GM10266 (cell line): ENCODE measurements around the gene BORCS8.

ENCODE experiments used
- DNase-seq: peaks from one replicate; pipeline ENCODE4 v3.0.0; 2012; ENCODE audit errors: extremely low spot score
- TF ChIP-seq, protein P1 (sequence below): IDR thresholded peaks from 2 replicates; pipeline ENCODE4 v1.5.1; 2012; ENCODE audit warnings: mild to moderate bottlenecking, low read depth; ENCODE audit not compliant: control insufficient read depth, insufficient read depth; ENCODE audit errors: missing control alignments

The BORCS8 gene

GRCh38 chr19:19214159-19214490 is 22.2 kb upstream of the BORCS8 start:
- DNase-seq: no peak

GRCh38 chr19:19213426-19214158 is 21.6 kb upstream of the BORCS8 start:
- TF ChIP-seq, protein P1, sequence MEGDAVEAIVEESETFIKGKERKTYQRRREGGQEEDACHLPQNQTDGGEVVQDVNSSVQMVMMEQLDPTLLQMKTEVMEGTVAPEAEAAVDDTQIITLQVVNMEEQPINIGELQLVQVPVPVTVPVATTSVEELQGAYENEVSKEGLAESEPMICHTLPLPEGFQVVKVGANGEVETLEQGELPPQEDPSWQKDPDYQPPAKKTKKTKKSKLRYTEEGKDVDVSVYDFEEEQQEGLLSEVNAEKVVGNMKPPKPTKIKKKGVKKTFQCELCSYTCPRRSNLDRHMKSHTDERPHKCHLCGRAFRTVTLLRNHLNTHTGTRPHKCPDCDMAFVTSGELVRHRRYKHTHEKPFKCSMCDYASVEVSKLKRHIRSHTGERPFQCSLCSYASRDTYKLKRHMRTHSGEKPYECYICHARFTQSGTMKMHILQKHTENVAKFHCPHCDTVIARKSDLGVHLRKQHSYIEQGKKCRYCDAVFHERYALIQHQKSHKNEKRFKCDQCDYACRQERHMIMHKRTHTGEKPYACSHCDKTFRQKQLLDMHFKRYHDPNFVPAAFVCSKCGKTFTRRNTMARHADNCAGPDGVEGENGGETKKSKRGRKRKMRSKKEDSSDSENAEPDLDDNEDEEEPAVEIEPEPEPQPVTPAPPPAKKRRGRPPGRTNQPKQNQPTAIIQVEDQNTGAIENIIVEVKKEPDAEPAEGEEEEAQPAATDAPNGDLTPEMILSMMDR: no peak
- DNase-seq: no peak

More at GRCh38 chr19:19214159-19214490, 22.2 kb upstream of the BORCS8 start:
- TF ChIP-seq, protein P1: no peak

- TF ChIP-seq, protein P1: no peak
- DNase-seq: no peak
Observed at GRCh38 chr19:19212916-19213315, 21.0 kb upstream of the BORCS8 start.

DNA sequence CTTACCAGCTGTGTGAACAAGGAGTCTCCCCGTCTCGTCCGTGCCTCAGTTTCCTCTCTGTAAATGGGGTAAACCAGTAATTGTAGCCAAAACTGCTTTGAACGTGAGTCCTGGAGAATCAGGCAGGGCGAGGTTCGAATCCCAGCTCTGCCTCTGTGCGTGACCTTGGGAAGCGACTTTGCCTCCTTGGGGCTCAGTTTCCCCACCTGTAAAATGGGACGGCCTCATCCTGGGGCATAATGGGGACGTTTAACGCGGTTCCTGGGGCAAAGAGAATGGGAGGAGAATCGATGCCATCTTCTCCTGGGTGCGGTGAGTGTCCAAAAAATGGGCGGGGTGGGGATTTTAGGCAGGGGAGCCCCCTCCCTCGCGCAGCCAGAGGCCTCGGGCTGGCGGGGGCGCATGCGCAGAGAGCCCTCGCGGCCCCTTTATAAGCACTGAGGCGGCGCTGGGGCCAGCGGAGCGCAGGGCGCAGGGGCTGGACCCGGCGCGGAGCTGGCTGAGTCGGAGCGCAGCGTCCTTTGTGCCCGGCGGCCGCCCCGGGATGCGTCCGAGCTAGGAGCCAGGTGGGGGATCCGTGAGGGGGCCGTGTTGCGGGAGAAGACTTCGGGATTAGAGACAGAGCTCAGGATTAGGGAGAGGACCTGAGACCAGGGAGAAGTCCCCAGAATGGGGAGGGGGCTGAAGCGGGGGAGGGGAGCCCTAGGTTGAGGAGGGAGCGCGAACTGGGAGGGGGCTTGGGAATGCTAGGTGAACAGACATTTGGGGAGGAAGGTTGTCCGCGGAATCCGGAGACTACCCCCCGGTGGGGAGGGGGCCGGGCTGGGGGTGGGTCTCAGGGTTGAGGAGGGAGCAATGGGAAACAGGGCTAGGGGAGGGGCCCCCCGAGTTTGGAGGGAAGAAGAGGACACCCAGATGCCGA is 19.8 kb upstream of the BORCS8 start, which contains the start of gene NCAN:
NCAN (plus strand) TSS at position 460 of the 922 bp plus-strand sequence. CDS start 4,996 bp downstream, outside the sequence.
- TF ChIP-seq, protein P1: no peak

GRCh38 chr19:19209372-19209771 is 17.4 kb upstream of the BORCS8 start:
- TF ChIP-seq, protein P1: no peak
- no peak for DNase-seq

More for the DNA sequence above, 19.8 kb upstream of the BORCS8 start, which contains the start of gene NCAN:
- DNase-seq: no peak

DNA sequence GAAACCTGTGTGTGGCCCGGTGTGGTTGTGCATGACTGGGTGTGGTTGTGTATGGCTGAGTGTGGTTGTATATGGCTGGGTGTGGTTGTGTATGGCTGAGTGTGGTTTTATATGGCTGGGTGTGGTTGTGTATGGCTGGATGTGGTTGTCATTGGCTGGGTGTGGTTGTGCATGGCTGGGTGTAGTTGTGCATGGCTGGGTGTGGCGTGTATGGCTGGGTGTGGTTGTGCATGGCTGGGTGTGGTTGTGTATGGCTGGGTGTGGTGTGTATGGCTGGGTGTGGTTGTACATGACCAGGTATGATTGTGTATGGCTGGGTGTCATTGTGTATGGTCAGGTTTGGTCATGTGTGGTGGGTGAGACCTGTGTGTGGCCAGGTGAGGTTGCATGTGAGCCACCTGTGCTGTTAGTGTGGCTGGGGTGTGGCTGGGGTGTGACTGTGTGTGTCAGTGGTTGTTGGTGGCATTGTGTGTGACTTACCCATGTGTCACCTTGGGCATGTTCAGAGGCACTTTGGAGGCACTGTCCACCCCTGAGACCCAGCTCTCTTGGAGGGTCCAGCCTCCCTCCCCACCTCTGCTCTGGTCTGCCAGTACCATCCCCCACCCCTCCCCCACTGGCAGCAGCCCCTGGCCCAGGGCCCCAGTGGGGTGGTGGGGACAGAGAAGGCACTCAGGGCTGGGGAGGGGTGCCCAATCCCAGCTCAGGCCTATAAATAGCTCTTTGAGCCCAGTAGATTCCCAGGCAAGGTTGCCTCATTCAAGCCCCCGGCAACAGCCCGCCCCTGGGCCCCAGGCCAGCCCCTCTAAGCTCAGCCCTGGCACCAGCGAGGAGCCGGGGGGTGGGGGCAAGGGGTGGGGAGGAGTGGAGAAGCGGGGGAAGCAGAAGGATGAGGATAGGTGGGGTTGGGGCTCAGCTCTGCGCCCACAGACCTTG is 16.0 kb upstream of the BORCS8 start:
- DNase-seq: no peak
- TF ChIP-seq, protein P1: no peak
